GM13977 (cell line): ENCODE data around the gene UPP2.

Source experiments
- DNase-seq: peaks from one replicate; pipeline ENCODE4 v3.0.0; 2012; ENCODE audit warnings: low spot score
- in situ Hi-C: fragments of 300-500 bp; cut with MboI; formaldehyde crosslinking; loops from one replicate; pipeline ENCODE4 v1.12.0; 2022; ENCODE audit warnings: low sequenced_read_pairs, low pct_unique_long_range_greater_than_20kb, mixed read lengths, inconsistent platforms; ENCODE audit not compliant: unreplicated experiment
- TF ChIP-seq, protein P1 (sequence below): IDR thresholded peaks from 2 replicates; pipeline ENCODE4 v1.5.1; 2012; ENCODE audit warnings: mild to moderate bottlenecking, control low read depth; ENCODE audit not compliant: insufficient read depth; ENCODE audit errors: extremely low read depth, missing control alignments

The UPP2 gene

DNA sequence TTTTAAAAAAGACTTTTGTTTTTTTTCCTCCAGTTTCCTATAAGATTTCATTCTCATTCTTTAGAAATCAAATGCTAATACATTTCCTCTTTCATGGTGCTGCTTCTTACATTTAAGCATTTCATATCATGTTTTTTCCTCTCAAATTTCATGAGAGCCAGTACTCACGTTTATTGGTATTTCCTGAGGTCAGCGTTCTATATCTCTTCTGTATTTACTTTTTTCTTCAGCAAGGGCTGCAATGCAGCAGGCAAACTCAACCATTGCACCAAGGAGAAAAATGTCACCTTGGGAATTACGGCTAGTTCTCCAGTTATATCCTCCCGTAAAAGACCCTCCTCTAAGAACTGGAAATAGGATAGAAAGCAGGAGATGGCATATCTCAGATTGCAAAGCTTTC is 32.4 kb downstream of the UPP2 start:
- TF ChIP-seq, protein P1, sequence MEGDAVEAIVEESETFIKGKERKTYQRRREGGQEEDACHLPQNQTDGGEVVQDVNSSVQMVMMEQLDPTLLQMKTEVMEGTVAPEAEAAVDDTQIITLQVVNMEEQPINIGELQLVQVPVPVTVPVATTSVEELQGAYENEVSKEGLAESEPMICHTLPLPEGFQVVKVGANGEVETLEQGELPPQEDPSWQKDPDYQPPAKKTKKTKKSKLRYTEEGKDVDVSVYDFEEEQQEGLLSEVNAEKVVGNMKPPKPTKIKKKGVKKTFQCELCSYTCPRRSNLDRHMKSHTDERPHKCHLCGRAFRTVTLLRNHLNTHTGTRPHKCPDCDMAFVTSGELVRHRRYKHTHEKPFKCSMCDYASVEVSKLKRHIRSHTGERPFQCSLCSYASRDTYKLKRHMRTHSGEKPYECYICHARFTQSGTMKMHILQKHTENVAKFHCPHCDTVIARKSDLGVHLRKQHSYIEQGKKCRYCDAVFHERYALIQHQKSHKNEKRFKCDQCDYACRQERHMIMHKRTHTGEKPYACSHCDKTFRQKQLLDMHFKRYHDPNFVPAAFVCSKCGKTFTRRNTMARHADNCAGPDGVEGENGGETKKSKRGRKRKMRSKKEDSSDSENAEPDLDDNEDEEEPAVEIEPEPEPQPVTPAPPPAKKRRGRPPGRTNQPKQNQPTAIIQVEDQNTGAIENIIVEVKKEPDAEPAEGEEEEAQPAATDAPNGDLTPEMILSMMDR: no peak
- in situ Hi-C loops: no loop called here
- no peak for DNase-seq

DNA sequence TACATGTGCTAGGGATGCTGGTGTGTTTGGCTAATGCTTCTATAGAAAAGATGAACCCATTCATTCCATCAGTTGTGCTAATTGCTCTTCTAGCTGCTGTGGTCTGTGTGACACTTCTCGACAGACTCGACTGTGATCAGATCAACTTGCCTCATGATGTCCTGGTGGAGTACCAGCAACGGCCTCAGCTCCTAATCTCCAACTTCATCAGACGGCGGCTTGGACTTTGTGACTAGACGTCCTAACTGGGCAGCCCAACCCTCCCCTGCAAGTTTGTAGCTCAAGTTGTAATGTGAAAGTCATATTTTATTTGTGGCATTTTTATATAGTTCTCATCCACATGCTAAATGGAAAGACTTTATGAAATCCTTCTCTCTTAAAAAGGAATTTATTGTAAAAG is 33.0 kb downstream of the UPP2 start:
- DNase-seq: no peak
- in situ Hi-C loops: no loop called here

GRCh38 chr2:158135096-158135495 is 33.4 kb downstream of the UPP2 start:
- TF ChIP-seq, protein P1: no peak
- in situ Hi-C loops: no loop called here
- DNase-seq: no peak

More for the DNA sequence above, 33.0 kb downstream of the UPP2 start:
- TF ChIP-seq, protein P1: no peak

DNA sequence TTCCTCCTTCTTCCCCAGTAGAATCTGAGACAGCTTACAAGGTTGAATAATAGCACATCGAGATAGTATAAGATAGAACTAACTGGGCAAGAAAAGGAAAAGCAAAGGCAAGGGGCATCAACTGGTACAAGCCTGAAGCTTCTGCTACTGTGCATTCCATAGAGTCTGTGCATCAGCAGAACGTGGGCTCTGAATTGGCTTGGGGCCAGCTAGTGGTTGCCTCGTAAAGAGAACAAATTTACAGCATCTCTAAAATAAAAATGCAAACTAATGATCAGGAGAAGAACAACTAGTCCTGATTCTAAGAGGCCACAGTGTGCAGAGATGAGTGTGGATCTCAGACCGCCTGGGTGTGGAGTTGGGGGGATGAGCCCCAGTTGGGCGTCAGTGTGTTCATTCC is 36.6 kb downstream of the UPP2 start:
- no peak for DNase-seq
- in situ Hi-C loops: no loop called here
- TF ChIP-seq, protein P1: no peak

- no peak for DNase-seq
- TF ChIP-seq, protein P1: no peak
- in situ Hi-C loops: no loop called here
Measured at GRCh38 chr2:158140201-158140600, 38.5 kb downstream of the UPP2 start.

GRCh38 chr2:158142165-158142564 is 40.5 kb downstream of the UPP2 start:
- DNase-seq: no peak
- TF ChIP-seq, protein P1: no peak
- in situ Hi-C loops: no loop called here
